ENCODE measurements around the gene ST6GAL1. TPM values are rescaled to one million over a fixed set of nuclear protein-coding genes. Genes with fewer than 3 reads are reported as not detected.

The ST6GAL1 gene
- total and polyA plus RNA-seq, 2 of the 4 experiments (the other 2 are of a cell fraction), result 1.4 to 2.9 TPM

GRCh38 chr3:186902154-186902553 is 28.2 kb upstream of the ST6GAL1 start:
- Histone ChIP-seq H3K9ac (ENCODE audit: low read depth, low read length) (no peak overlapping the region), H2BK15ac (ENCODE audit: low read depth, low read length) (no peak overlapping the region), H3K4me1 (ENCODE audit: control insufficient read depth, insufficient read depth, low read length) (no peaks in the 10 kb centered on the region), H2AK9ac (replicated peaks; ENCODE audit: low read depth, low read length, poor library complexity) (no peak overlapping the region), H4K20me1 (ENCODE audit: insufficient read depth, low read length) (no peaks in the 10 kb centered on the region), H3K27me3 (ENCODE audit: control insufficient read depth, insufficient read depth, low read length) (0 out of 2 replicates have a peak, but pooled peaks cover 1% of the 10 kb centered on the region), H3K23ac (ENCODE audit: low read depth, low read length) (no peak overlapping the region), H2AK5ac (ENCODE audit: low read depth, low read length) (no peak overlapping the region), H3K14ac (replicated peaks; ENCODE audit: low read depth, low read length) (no peak overlapping the region), H2BK120ac (ENCODE audit: low read depth, low read length) (no peak overlapping the region), H3K79me1 (ENCODE audit: low read depth in 1 of 2, low read length in 2 of 2) (no peaks in the 10 kb centered on the region), H2BK20ac (ENCODE audit: low read depth, low read length) (no peak overlapping the region), H3K27ac (ENCODE audit: insufficient read depth, low read length) (no peak overlapping the region), H3K4me2 (ENCODE audit: low read depth, low read length) (no peak overlapping the region), H3K4me3 (ENCODE audit: insufficient read depth, low read depth, low read length) (no peak overlapping the region), H4K8ac (ENCODE audit: low read depth in 2 of 2, low read length in 2 of 2) (no peak overlapping the region), H3K9me3 (ENCODE audit: control insufficient read depth, insufficient read depth, low read length) (no peaks in the 10 kb centered on the region), H3K4ac (ENCODE audit: low read depth, low read length) (no peak overlapping the region), H3K9me1 (ENCODE audit: insufficient read depth, low read length) (no peaks in the 10 kb centered on the region), H3K18ac (ENCODE audit: low read depth, low read length) (no peak overlapping the region), H4K5ac (ENCODE audit: low read depth, low read length) (no peak overlapping the region), H2BK5ac (ENCODE audit: low read depth, low read length, poor library complexity, severe bottlenecking) (no peak overlapping the region), H3K36me3 (ENCODE audit: control insufficient read depth, insufficient read depth, low read length) (no peaks in the 10 kb centered on the region), H4K91ac (ENCODE audit: insufficient read depth, low read depth, low read length) (no peak overlapping the region), H2AFZ (replicated peaks; ENCODE audit: low read length, poor library complexity) (no peak overlapping the region), H3K56ac (ENCODE audit: extremely low read depth, insufficient read depth, low read length) (no peak overlapping the region)
- DNase-seq (no peak), ATAC-seq (ENCODE audit: low read depth) (no peak)
- dilution Hi-C loops (cut with HindIII; ENCODE audit: low sequenced_read_pairs, unreplicated experiment) (no loop called here), intact Hi-C loops (cut with micrococcal nuclease) (no loop called here), in situ Hi-C loops (cut with MboI; ENCODE audit: low sequenced_read_pairs) (no loop called here)
- ChIA-PET POLR2A (ENCODE audit: unreplicated experiment) (no interaction called here), CTCF (no interaction called here)
- BruUV-seq (replicated peaks), result no TSS peak
- TF ChIP-seq ELK1 (IDR thresholded peaks at IDR 0.05; ENCODE audit: borderline replicate concordance, low read depth, low read length), result no peak
- TF ChIP-seq, protein P1, sequence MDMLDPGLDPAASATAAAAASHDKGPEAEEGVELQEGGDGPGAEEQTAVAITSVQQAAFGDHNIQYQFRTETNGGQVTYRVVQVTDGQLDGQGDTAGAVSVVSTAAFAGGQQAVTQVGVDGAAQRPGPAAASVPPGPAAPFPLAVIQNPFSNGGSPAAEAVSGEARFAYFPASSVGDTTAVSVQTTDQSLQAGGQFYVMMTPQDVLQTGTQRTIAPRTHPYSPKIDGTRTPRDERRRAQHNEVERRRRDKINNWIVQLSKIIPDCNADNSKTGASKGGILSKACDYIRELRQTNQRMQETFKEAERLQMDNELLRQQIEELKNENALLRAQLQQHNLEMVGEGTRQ (IDR thresholded peaks at IDR 0.05; ENCODE audit: low read depth, low read length), result no peak
- TF ChIP-seq, protein P2, sequence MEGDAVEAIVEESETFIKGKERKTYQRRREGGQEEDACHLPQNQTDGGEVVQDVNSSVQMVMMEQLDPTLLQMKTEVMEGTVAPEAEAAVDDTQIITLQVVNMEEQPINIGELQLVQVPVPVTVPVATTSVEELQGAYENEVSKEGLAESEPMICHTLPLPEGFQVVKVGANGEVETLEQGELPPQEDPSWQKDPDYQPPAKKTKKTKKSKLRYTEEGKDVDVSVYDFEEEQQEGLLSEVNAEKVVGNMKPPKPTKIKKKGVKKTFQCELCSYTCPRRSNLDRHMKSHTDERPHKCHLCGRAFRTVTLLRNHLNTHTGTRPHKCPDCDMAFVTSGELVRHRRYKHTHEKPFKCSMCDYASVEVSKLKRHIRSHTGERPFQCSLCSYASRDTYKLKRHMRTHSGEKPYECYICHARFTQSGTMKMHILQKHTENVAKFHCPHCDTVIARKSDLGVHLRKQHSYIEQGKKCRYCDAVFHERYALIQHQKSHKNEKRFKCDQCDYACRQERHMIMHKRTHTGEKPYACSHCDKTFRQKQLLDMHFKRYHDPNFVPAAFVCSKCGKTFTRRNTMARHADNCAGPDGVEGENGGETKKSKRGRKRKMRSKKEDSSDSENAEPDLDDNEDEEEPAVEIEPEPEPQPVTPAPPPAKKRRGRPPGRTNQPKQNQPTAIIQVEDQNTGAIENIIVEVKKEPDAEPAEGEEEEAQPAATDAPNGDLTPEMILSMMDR (conservative IDR thresholded peaks at IDR 0.05; ENCODE audit: low read depth, low read length), result no peak
- no CpG with 5 or more reads among the region's 3 CpGs for WGBS, 2 experiments (ENCODE audit: extremely low coverage in 2 of 2, insufficient read length in 1 of 2)
